NCI-H128 (cell line): ENCODE data around the gene OR5P2.
"Not testable (repeated sequence)": the region's sequence is repeated elsewhere in the genome, so short reads cannot be mapped to it uniquely, and the experiment has no call there.

Experiments
- DNase-seq: peaks from one replicate; lab custom pipeline; 2025; ENCODE audit not compliant: unreplicated experiment; lab: John Stamatoyannopoulos, UW

Gene OR5P2, protein sequence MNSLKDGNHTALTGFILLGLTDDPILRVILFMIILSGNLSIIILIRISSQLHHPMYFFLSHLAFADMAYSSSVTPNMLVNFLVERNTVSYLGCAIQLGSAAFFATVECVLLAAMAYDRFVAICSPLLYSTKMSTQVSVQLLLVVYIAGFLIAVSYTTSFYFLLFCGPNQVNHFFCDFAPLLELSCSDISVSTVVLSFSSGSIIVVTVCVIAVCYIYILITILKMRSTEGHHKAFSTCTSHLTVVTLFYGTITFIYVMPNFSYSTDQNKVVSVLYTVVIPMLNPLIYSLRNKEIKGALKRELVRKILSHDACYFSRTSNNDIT

DNA sequence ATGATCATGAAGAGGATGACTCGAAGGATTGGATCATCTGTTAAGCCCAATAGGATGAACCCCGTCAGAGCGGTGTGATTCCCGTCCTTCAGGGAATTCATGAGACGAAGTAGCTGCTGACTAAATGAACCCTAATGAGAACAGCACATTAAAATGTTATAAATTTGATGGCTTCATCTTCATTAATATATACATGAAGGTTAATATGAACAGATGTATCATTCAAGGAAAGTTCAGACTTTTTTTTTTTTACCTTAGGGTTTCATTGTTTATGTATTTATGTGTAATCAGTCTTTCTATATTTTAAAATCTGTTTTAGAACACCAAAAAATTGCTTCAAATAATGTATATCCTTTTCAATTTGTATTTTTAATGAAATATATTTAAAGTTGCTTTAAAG lies at the start of gene OR5P2:
OR5P2 (minus strand) TSS at position 101 of the 400 bp plus-strand sequence; CDS start at position 101, 0 bp downstream.
- DNase-seq: no peak

DNA sequence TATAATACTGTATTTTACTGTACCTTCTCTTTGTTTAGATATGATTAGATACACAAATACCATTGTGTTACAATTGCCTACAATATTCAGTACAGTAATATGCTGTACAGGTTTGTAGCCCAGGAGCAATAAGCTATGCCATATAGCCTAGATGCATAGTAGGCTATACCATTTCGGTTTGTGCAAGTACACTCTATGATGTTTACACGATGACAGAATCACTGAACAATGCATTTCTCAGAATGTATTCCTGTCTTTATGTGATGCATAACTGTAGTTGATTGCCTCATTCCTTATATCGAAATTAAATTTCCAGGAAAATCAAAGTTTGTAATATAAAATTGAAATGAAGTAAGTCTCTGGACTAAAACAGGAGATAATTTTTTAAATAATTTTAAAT lies 49.3 kb upstream of the OR5P2 start:
- DNase-seq: no peak

DNA sequence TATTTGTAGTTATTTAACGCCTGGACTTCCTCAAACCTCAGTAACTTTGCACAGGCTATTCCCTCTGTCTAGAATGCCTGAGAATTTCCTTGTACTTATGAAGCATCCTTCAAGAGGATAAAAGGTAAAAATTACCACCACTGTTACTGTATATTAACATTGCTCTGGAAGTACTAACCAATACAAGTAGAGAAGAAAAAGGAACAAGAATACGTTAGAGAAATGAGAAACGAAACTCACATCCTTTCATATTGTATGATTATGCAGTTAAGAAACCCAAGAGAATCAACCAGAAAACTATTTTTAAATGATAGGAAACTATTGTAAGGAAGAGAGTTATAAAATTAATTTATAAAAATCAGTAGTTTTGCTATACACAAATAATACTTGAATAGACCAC lies 48.2 kb upstream of the OR5P2 start:
- DNase-seq: no peak

DNA sequence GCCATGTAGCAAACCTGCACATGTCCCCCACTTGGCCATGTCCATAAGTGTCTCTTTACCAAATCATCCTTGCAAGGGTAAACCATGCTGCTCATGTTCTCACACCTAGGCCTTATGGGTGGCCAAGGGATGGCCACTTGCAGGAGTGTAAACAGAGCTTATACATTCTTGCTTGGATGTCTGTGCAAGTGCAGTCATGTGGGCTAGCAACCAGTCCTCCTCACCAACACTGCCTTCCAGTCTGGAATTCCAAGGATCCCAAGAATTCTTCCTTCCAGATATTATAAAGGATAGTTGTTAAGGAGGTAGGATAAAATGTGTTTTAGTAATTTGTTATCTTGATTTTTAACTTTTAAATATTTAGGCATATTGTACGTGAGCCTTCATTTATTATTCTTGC lies 47.8 kb upstream of the OR5P2 start:
- no peak for DNase-seq

DNA sequence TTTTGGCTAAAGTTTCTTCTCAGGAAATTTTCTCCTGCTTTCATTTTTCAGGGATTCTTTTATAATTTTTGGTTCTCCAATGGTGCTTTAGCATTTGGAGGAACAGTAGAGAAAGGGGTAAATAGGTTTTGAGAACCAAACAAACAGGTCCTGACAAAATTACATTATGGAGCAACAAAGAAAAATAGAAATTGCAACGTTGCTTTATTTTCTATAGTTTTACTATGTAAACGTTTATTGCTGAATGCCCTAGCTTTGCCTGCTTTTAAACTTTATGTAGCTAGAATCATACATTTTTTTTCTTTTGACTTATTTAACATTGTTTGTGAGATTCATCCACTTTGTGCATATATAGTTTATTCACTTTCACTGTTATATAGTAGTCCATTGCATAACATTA lies 43.8 kb upstream of the OR5P2 start:
- no peak for DNase-seq

DNA sequence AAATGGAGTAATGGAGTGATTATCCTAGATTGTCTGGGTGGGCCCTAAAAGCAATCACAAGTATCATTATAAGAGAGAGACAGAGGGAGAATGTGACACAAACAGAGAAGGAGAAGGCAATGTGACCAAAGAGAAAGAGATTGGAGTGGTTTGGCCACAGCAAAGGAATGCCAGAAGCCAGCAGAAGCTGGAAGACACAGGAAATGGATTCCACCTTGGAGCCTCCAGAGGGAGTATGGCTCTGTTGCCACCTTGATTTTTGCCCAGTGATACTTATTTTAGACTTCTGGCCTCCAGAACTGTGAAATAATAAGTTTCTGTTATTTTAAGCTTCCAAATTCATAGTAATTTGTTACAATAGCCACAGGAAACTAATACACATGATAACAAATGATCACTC lies 36.8 kb upstream of the OR5P2 start:
- no peak for DNase-seq

DNA sequence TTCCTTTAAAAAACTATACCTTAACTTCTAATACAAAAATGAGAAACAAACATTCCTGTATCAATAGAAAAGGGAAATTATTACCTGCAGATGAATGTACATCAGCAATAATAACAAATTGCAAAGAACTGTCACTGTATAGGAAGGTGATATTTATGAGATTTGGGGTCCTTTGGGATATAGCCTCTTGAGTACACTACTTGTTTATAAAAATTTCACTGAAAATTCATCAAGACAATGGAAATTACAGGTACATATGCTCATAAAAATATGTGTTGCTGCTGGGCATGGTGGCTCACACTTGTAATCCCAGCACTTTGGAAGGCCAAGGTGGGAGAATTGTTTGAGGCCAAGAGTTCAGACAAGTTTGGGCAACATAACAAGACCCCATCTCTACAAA lies 34.0 kb upstream of the OR5P2 start, which contains the start of gene OR5P3:
OR5P3 (minus strand) TSS at position 101 of the 400 bp plus-strand sequence.
- DNase-seq: no peak

DNA sequence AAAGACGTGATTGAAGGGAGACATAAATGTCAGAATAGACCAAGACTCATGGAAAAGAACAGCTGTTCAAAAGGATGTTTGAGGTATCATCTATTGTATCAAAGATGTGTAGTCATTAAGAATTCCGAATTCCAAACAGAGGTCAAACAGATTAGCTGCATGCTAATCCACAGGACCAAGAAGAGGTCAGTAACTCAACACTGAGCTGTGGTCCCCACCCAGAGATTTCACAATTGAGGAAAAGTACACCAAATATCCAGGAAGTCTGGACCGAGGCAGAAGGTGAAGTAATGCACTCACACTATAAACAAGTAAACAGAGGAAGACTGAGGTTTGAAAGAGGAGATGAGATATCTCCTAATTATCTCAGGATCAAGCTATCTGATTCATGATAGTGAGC lies 29.6 kb upstream of the OR5P2 start:
- DNase-seq: no peak

DNA sequence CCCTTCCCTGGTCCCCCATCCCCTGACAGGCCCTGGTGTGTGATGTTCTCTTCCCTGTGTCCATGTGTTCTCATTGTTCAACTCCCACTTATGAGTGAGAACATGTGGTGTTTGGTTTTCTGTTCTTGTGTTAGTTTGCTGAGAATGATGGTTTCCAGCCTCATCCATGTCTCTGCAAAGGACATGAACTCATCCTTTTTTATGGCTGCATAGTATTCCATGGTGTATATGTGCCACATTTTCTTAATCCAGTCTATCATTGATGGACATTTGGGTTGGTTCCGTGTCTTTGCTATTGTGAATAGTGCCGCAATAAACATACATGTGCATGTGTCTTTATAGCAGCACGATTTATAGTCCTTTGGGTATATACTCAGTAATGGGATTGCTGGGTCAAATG lies 23.7 kb upstream of the OR5P2 start:
- DNase-seq: not testable (repeated sequence)

DNA sequence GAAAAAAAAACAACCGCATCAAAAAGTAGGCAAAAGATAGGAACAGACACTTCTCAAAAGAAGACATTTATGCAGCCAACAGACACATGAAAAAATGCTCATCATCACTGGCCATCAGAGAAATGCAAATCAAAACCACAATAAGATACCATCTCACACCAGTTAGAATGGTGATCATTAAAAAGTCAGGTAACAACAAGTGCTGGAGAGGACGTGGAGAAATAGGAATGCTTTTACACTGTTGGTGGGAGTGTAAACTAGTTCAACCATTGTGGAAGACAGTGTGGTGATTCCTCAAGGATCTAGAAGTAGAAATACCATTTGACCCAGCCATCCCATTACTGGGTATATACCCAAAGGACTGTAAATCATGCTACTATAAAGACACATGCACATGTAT lies 18.2 kb upstream of the OR5P2 start:
- not testable (repeated sequence) for DNase-seq

DNA sequence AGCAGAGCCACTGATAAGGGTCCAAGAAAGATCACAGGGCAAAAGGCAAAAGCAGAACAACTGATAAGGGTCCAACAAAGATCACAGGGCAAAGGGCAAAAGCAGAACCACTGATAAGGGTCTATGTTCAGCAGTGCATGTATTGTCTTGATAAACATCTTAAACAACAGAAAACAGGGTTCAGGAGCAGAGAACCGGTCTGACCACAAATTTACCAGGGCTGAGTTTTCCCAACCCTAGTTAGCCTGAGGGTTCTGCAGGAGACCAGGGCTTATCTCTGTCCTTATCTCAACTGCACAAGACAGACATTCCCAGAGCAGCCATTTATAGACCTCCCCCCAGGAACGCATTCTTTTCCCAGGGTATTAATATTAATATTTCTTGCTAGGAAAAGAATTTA lies 13.6 kb upstream of the OR5P2 start:
- not testable (repeated sequence) for DNase-seq

DNA sequence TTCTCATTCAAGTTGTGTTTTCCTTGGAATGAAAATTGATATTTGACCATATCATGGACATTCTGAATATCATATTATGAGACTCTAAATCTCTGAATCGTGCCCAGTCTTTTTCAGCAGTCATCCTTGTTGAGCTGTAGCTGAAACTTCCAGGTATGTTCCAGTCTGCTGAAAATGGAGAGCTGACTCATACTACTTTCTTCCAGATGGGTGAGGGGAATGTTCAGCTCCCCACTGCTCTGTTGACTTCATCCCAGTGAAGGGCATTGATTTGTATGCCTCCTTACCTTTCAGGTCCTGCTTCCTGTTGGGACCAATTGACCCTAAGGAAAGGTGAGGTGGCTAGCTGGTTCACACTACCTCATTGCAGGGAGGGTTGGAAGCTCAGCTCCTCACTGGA lies 3.5 kb downstream of the OR5P2 start:
- no peak for DNase-seq

DNA sequence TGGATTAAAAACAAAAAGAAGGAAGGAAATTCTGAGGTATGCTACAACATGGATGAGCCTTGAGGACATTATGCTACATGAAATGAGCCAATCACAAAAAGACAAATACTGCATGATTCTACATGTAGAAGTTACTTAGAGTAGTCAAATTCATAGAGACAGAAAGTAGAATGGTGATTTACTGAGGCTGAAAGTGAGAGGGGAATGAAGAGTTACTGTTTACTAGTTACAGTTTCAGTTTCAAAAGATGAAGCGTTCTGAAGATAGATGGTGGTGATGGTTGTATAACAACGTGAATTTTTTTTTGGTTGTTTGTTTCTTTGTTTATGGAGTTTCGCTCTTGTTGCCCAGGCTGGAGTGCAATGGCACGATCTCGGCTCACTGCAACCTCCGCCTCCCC lies 9.5 kb downstream of the OR5P2 start:
- no peak for DNase-seq

DNA sequence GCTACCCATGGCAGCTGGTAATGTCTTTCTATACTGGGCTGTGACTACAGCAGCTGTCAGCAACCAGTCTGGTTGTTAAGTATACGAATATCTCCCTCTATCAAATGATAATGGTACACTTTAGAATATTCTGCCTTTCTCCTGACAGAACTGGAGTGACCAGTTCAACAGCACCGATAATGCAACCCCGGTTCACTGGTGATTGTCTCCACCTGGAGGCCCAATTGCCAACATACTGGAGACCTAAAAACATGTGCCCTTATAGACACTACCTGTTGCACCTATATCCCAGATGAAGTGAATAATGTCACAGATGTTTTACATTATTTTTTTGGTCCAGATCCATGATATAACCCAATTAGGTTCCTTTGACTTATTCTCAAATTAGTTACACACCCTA lies 21.1 kb downstream of the OR5P2 start:
- DNase-seq: no peak

DNA sequence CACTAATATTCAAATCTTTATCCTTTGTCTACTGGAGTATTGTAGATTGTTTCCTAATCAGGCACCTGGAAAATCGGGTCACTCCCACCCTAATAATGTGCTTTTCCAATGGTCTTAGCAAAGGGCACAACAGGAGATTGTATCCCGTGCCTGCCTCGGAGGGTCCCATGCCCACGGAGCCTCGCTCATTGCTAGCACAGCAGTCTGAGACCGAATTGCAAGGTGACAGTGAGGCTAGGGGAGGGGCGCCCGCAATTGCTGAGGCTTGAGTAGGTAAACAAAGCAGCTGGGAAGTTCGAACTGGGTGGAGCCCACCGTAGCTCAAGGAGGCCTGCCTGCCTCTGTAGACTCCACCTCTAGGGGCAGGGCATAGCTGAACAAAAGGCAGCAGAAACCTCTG lies 32.4 kb downstream of the OR5P2 start:
- DNase-seq: not testable (repeated sequence)

DNA sequence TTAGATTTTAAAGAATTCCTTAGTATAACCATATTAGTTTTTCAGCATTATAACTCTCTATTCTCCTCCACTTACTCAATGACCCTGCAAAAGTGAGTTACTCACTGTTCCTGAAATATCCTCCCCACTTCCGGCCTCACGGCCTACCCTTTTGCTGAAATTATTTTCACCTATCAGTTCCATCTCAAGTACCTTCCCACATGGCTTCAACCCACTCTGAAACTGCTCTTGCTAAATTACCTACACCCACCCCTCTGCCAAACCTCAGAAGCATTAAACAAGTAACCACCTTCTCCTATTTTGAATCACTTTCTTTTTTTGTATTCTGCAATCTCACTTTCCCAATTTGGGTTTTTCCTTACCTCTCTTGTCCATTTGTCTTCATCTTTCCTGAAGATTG lies 37.7 kb downstream of the OR5P2 start:
- no peak for DNase-seq

DNA sequence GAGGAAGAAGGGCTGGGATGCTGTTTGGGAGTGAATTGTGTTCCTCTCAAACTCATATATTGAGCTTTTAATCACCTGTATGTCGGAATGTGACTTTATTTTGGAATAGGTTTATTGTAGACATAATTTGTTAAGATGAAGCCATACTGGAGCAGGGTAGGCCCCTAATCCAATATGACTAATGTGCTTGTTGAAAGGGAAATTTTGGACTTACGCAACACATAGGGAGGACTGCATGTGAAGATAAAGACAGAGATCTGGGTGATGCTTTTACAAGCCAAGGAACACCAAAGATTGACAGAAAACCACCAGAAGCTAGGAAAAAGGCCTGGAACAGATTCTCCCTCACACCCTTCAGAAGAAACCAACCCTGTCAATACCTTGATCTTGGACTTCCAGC lies 47.3 kb downstream of the OR5P2 start:
- DNase-seq: no peak
